Adipose tissue (tissue), 3 donors: ENCODE results near the gene UFC1. TPM values are rescaled to one million over a fixed set of nuclear protein-coding genes. Genes with fewer than 3 reads are reported as not detected.
"Not testable (repeated sequence)": the region's sequence is repeated elsewhere in the genome, so short reads cannot be mapped to it uniquely, and the experiment has no call there.

Source experiments
- H3K27ac ChIP-seq: one replicate; pipeline ENCODE4 v1.5.1; 2013; ENCODE audit warnings: low read depth, low read length
- WGBS, 3 donors: extraction: QIAGEN DNeasy Blood & Tissue Kit; methylation state at CpG; one replicate each; pipeline ENCODE4 v1.1.7; 2013; 5-methylcytosine and 5-hydroxymethylcytosine counted together
- polyA plus RNA-seq, 3 donors: library from polyadenylated mRNA; stranded (reverse); fragments of 200-250 nt; gene quantifications; one replicate each; pipeline ENCODE4 v1.2.3, GENCODE V29; 2013
- donor health status: healthy with polysubstance abuse.
- donor health status: Bipolar disorder and iron deficiency.
- donor health status: healthy.

The UFC1 gene
- 100 to 1,000 TPM; 100 to 147 (median 131) TPM for polyA plus RNA-seq

GRCh38 chr1:161153682-161154337, at the start of gene UFC1:
Gene UFC1, plus strand, starts transcription at chr1:161153978. Its CDS starts 20 bp downstream, at chr1:161153998.
- peak within 1 kb of the TSS; percentile 83 for H3K27ac ChIP-seq
- WGBS, 3 donors = 0 to 1% (median 1%) methylated on average over 33 of the region's 33 CpGs

GRCh38 chr1:161106431-161106830, 47.3 kb upstream of the UFC1 start:
- 84 to 97% (median 94%) methylated on average over 1 of the region's 1 CpG for WGBS, 3 donors
- no peak overlapping the region for H3K27ac ChIP-seq

- H3K27ac ChIP-seq = no peak overlapping the region
- WGBS, 3 donors = 94 to 98% (median 95%) methylated on average over 3 of the region's 3 CpGs
These were observed 42.7 kb upstream of the UFC1 start for GRCh38 chr1:161111117-161111516.

- WGBS, 3 donors = 58 to 94% (median 70%) methylated on average over 2 of the region's 2 CpGs
- H3K27ac ChIP-seq = no peak overlapping the region
These were observed 42.3 kb upstream of the UFC1 start for GRCh38 chr1:161111527-161111926.

- no peak overlapping the region for H3K27ac ChIP-seq
- 60 to 68% (median 64%) methylated on average over 1 of the region's 1 CpG for WGBS, 3 donors
These were observed 39.9 kb upstream of the UFC1 start for GRCh38 chr1:161113915-161114314.

- no peak overlapping the region for H3K27ac ChIP-seq
- 74 to 78% (median 75%) methylated on average over 2 of the region's 2 CpGs for WGBS, 3 donors
These were observed 39.2 kb upstream of the UFC1 start for GRCh38 chr1:161114556-161114955.

GRCh38 chr1:161115132-161115711, 38.6 kb upstream of the UFC1 start:
- WGBS, 3 donors = 84 to 89% (median 88%) methylated on average over 12 of the region's 12 CpGs
- H3K27ac ChIP-seq = no peak overlapping the region

GRCh38 chr1:161115961-161116360, 37.8 kb upstream of the UFC1 start:
- not testable (repeated sequence) for H3K27ac ChIP-seq
- WGBS, 3 donors = 87 to 92% (median 89%) methylated on average over 6 of the region's 6 CpGs

GRCh38 chr1:161117759-161118581, 35.8 kb upstream of the UFC1 start, which contains the start of the genes NIT1 and PFDN2:
Gene NIT1, plus strand, starts transcription at chr1:161118105. Its CDS starts 72 bp downstream, at chr1:161118177.
Gene PFDN2, minus strand, starts transcription at chr1:161118037. Its CDS starts 11 bp downstream, at chr1:161118026.
- 0 to 1% (median 0%) methylated on average over 58 of the region's 58 CpGs for WGBS, 3 donors
- H3K27ac ChIP-seq = peak within 1 kb of the TSS; percentile 48

- 17 to 46% (median 42%) methylated on average over 10 of the region's 10 CpGs for WGBS, 3 donors
- peak overlapping the region; percentile 48 for H3K27ac ChIP-seq
These were observed 34.5 kb upstream of the UFC1 start for GRCh38 chr1:161119092-161119903.

- H3K27ac ChIP-seq = no peak overlapping the region
- WGBS, 3 donors = 80 to 91% (median 81%) methylated on average over 3 of the region's 3 CpGs
These were observed 32.6 kb upstream of the UFC1 start for GRCh38 chr1:161121042-161121650.

GRCh38 chr1:161121834-161122233, 31.9 kb upstream of the UFC1 start:
- 54 to 86% (median 69%) methylated on average over 4 of the region's 4 CpGs for WGBS, 3 donors
- H3K27ac ChIP-seq = no peak overlapping the region

- WGBS, 3 donors = 83 to 87% (median 85%) methylated on average over 6 of the region's 6 CpGs
- no peak overlapping the region for H3K27ac ChIP-seq
These were observed 30.8 kb upstream of the UFC1 start for GRCh38 chr1:161122967-161123366.

- WGBS, 3 donors = 67 to 92% (median 74%) methylated on average over 2 of the region's 2 CpGs
- H3K27ac ChIP-seq = no peak overlapping the region
These were observed 26.1 kb upstream of the UFC1 start for GRCh38 chr1:161127649-161128048.

- H3K27ac ChIP-seq = no peak overlapping the region
- 82 to 98% (median 89%) methylated on average over 4 of the region's 4 CpGs for WGBS, 3 donors
These were observed 25.0 kb upstream of the UFC1 start for GRCh38 chr1:161128591-161129420.

GRCh38 chr1:161130266-161130665, 23.5 kb upstream of the UFC1 start:
- no peak overlapping the region for H3K27ac ChIP-seq
- WGBS, 3 donors = 33 to 52% (median 42%) methylated on average over 1 of the region's 1 CpG
